SK-N-SH treated with all-trans-retinoic acid at 6 μM for 48 hours (cell line): ENCODE measurements around the gene RRP36.

Experiments used
- CREB5 ChIP-seq: fragments of 250-450 bp; sonication (Bioruptor Pico); IDR thresholded peaks from 2 replicates; pipeline ENCODE4 v1.5.1; 2020; ENCODE audit warnings: low read depth, mild to moderate bottlenecking, moderate library complexity
- GLIS3 ChIP-seq: fragments of 250-450 bp; sonication (Bioruptor Pico); IDR thresholded peaks from 2 replicates; pipeline ENCODE4 v1.5.0; 2020; ENCODE audit warnings: mild to moderate bottlenecking, moderate library complexity
- RARB ChIP-seq: fragments of 250-450 bp; sonication (Bioruptor Pico); IDR thresholded peaks from 2 replicates; pipeline ENCODE4 v1.8.0; 2021; ENCODE audit warnings: mild to moderate bottlenecking, moderate library complexity
- TCF4 ChIP-seq: fragments of 250-450 bp; sonication (Bioruptor Pico); IDR thresholded peaks from 2 replicates; pipeline ENCODE4 v1.8.0; 2021; ENCODE audit warnings: mild to moderate bottlenecking, moderate library complexity, borderline replicate concordance
- ZFP3 ChIP-seq: fragments of 250-450 bp; sonication (Bioruptor Pico); IDR thresholded peaks from 2 replicates; pipeline ENCODE4 v1.5.0; 2020; ENCODE audit warnings: mild to moderate bottlenecking, moderate library complexity
- TF ChIP-seq, protein P1 (sequence below): fragments of 250-450 bp; sonication (Bioruptor Pico); IDR thresholded peaks from 2 replicates; pipeline ENCODE4 v1.5.1; 2021; ENCODE audit warnings: mild to moderate bottlenecking, moderate library complexity

DNA sequence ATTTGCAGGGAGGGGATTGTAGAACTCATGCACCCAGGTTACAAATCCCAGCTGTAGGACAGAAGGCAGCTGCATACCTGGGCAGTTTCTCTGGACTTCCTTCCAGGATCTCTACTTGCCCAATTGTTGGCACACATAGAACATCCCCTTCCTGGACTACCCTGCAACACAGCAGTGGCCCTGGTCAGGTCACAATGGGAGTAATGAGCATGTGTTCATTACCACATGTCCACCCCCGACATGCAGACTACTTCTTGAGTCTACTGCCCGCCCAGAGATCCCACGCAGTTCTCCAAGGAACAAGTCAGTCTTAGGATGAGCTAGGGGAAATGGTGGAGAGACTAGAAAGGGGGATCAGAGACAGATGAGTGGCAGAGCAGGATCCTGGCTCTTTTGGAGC, 47.5 kb upstream of the RRP36 start:
- TF ChIP-seq ZFP3 (CRISPR knock-in tag) = no peak
- TF ChIP-seq TCF4 (CRISPR knock-in tag) = no peak
- TF ChIP-seq GLIS3 = no peak
- TF ChIP-seq CREB5 (CRISPR knock-in tag) = no peak
- TF ChIP-seq, protein P1, sequence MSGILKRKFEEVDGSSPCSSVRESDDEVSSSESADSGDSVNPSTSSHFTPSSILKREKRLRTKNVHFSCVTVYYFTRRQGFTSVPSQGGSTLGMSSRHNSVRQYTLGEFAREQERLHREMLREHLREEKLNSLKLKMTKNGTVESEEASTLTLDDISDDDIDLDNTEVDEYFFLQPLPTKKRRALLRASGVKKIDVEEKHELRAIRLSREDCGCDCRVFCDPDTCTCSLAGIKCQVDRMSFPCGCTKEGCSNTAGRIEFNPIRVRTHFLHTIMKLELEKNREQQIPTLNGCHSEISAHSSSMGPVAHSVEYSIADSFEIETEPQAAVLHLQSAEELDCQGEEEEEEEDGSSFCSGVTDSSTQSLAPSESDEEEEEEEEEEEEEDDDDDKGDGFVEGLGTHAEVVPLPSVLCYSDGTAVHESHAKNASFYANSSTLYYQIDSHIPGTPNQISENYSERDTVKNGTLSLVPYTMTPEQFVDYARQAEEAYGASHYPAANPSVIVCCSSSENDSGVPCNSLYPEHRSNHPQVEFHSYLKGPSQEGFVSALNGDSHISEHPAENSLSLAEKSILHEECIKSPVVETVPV (CRISPR knock-in tag) = no peak
- TF ChIP-seq RARB (CRISPR knock-in tag) = no peak
